Measurements from ENCODE around the gene LHX5. TPM values are rescaled to one million over a fixed set of nuclear protein-coding genes. Genes with fewer than 3 reads are reported as not detected.

The LHX5 gene
- total RNA-seq, 1 experiment from 2014 or later, result 0.12 TPM

DNA sequence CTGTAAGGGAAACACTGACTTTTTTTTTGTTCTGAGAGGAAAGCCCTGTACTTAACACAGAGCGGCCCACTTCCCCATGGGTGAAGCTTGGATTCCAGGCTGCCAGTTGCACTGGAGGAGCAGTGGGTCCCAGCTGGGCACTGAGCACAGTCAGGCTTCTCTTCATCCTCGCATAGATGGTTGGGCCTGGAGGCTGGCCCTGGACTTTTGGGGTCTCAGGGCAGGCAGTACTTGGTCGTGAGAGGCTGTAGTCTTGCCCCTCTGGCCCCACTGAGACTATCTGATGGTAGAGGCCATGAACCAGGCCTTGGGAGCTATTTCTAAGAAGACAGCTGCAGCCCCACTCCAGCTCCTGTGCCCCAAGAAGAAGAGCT is 6.2 kb upstream of the LHX5 start:
- DNase-seq (ENCODE audit: low read depth), result no peak

DNA sequence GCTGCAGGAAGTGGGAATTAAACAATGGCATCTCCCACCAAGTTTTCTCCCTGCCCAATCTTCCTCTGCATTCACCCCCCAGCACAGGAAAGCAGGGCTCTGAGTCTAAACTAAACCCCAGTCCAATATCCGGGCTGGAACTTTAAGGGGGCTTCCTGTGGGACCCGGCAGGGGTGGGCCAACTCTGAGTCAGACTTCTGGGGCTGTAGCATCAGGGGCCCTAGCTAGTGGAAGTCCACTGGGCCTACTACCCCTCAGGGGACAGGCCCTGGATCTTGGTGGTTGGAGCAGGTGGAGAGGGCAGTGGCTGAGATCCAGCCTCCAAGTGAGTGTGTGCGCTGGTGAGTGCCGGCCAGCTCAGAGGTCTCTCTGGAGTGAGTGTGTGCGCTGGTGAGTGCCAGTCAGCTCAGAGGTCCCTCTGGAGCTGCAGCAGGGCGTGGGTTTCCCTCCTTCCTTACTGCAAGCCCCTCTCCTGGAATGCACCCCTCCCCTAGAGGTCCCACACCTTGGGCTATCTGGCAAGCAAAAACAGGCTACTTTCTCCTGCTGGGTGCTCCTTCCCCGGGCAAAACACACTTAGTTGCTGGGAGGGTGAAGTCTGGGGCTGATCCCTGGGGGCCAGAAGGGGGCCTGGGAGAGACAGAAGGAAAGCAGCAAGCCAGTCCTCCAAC is 5.6 kb upstream of the LHX5 start:
- DNase-seq (ENCODE audit: low read depth), result no peak

DNA sequence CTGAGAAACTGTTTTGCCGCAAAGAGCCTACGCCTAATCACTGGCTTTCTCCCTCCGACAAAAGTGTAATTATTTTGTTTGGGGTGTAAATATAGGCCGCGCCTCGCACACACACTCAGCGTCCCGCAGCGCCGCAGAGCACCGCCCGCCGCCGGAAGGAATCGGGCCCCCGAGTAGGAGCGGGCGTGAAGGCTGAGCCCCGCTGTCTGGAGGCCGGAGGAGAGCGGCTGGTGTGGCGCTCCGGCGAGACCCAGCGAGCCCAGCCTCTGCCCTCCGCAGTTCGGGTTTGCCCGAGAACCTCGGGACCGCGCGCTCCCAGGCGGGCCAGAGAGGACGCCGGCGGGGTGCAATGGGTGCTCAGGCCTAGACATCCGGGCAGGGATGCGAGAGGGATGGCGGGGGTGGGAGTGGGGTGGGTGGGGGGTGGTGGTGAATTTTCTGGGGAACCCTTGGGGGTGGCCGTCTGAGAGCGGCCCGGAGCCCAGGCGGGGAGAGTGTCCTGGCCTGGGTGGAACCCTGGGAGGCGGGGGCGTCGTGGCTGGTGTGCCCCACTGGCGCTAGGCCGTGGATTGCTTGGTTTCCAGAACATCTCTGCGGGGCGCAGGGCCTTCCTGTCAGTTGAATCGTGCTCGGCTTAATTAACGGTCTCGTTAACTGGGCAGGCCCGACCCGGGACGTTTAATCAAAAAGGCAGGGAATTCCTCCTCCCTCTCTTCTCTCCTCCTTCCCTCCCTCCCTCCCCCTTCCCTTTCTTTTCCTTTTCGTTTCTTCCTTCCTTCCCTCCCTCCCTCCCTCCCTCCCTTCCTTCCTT is 4.7 kb upstream of the LHX5 start:
- DNase-seq (ENCODE audit: low read depth), result no peak

DNA sequence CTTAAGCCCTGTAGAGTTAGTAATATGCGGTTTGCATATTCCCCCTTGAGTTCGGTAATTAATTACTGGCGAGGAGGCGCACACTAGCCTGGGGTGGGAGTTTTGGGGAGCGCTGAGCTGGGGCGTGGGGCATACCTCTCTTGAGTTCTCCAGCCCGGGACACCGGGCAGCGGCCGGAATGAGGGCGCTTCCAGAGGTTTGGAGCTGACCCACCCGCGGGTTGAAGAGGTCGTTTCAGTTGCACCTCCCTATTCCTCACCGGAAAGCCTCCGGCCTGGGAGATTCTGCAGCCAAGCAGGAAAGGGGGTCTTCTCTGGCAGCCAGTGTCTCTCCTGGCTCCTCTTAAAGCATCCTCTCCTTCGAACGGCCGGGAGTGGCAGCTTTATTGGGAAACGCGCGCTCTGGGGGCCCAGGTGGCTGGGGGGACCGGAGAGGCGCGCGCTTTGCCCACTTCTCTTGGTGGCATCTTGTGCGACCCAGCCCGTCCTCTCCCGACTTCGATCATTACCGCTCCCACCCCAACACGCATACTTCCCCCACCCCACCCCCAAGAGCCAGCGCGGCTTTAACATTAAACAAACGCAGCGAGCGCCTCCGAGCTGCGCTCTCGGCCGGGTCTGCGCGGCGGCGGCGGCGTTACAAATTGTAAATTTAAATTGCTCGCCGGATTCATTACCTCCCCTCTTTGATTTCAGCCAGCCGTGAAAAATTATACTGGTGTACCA is 3.9 kb upstream of the LHX5 start:
- DNase-seq (ENCODE audit: low read depth), result no peak

DNA sequence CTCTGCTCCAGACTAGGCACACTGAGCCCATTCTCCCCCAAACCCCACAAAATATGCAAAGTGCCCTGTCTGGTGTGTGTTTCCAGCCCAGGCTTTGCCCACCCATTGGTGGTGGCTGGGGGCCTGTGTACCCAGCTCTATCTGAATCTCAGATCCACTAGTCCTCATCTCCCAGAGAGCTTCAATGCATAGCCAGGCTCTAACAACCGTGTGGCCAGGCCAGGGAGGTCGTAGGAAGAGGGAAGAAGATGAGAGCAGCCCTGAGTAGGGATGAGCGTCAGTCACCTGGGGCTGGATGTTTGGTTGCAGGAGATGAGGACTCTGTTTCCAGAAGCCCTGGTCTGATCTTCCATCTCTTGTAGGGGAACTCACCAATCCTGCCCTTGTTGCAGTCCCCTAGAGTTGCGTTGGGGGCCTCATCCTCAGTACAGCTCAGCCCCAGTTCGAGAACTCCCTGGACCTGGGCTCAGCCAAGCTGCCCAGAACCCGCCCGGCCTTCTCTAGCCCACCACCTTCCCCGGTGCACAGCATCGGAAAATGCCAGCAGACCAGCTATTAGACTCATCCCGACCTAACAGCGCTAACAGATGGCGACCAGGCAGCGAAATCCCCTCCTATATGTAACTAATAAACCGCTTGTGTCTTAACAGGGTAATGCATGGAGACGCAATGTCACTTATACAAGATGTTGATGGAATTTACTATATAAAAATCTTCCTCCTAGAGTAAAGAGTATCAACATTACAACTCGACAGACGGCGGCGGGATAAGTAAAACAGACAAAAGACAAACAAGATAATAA is 3.2 kb upstream of the LHX5 start:
- DNase-seq (ENCODE audit: low read depth), result no peak

DNA sequence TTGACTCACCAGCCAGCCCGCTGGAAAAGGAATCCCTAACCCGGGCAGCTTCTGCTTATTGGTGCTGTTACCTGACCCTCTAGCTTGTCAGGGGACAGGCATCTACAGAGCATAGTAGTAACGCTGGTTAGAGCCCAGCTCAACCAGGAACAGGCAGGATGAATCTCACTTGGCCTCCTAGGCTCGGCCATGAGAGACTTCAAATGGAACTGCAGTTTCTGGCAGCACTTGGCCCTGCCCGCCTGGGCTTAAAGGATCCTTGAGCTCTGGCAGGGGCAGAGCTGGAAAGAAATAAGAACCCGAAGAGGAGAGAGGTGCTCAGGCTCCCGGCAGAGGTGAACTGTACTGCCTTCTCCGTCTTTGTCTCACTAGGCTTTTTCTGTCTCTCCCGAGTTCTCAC is 2.3 kb upstream of the LHX5 start:
- DNase-seq (ENCODE audit: low read depth), result no peak

DNA sequence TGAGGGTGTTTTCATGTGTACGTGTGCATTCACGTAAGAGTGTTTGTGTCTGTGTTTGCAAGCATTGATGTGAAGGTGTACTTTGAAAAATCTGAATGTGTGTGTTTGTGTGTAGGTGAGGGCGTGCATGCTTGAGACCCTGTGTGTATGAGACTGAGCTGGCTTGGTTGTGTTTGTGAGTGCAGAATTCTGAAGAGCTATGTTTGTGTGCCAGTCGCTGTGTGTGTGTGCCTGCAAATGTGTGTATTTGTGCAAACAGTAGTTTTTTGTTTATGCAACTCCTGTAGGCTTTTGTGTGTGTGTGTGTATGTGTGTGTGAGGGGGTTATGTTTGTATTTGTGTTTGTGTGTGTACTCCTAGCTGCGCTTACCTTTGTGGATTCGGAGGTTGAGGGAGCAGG is 1.7 kb upstream of the LHX5 start:
- no peak for DNase-seq (ENCODE audit: low read depth)

DNA sequence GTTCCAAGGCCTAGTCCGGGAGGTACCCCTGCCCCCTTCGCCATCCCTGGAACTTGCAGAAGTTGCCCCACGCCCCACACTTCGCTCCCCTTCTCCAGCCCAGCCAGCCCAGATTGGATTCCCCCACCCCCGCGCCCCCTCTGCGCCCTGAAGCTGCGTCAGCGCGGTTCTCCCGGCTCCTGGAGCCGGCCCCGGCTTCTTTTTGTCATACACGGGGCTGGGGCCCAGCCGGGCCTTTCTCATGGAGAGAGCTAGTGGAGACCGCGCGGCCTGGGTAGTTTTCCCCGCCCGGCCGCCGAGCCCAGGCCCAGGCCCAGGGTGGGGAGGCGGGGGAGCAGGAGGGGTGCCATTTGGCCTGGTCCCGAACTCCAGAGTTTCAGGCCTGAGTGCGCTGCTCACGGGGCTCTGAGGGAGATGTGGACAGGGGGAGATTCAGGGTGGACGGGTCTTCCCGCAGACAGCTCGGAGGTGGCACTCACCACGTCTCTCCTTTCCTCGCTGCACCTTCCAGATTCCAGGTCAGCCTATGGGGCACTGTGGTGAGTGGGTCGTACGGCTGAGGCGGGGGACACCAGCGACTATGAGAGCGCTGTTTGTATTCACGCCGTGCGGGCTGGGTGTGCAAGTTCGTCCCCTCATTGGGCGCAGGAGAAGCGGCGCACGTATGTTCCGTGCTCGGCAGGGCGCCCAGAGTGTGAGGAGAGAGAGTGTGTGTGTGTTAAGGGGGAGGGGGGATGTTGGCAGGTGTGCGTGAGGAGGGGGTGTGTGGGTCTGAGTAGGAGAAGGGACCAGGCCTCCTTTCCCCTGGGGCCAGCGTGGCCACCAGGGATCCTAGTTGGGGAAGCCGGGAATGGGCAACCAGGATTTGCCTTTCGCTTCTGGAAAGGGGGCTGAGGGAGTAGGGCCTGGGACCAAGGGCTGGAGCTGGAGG is 785 bp upstream of the LHX5 start:
- no peak for DNase-seq (ENCODE audit: low read depth)

DNA sequence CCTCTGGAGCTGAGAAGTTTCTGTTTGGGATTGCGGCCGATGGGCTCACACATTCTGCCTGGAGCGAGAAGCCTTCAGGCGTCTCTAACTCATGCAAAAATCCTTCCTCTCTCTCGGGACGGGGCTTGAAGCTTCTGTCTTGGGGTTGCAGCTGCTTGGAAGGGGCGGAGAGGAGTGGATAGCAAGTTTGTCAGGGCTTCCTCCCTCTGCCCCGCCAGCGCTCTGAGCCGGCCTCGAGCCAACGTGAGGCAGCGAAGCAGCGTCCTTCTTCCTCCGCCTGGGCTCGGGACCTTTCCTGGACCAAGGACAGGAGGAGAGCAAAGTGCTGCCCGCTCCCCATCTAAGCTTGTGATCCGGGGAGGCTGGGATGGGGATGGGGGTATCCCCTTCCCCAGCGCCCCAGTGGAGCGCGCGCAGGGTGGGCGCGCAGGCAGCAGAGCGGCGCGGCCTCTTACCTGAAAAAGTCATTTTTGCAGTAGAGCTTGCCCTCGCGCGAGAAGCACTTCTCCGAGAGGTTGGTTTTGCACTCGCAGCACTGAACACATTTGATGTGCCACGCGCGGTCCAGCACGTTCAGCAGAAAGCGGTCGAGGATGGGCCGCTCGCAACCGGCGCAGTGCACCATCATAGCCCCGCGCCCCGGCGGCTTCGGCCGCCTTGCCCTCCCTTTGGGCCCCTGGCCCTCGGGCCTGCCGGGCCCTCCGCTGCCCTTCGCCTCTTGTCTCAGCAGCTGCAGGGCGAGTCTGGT is 626 bp downstream of the LHX5 start:
- DNase-seq (ENCODE audit: low read depth), result no peak

DNA sequence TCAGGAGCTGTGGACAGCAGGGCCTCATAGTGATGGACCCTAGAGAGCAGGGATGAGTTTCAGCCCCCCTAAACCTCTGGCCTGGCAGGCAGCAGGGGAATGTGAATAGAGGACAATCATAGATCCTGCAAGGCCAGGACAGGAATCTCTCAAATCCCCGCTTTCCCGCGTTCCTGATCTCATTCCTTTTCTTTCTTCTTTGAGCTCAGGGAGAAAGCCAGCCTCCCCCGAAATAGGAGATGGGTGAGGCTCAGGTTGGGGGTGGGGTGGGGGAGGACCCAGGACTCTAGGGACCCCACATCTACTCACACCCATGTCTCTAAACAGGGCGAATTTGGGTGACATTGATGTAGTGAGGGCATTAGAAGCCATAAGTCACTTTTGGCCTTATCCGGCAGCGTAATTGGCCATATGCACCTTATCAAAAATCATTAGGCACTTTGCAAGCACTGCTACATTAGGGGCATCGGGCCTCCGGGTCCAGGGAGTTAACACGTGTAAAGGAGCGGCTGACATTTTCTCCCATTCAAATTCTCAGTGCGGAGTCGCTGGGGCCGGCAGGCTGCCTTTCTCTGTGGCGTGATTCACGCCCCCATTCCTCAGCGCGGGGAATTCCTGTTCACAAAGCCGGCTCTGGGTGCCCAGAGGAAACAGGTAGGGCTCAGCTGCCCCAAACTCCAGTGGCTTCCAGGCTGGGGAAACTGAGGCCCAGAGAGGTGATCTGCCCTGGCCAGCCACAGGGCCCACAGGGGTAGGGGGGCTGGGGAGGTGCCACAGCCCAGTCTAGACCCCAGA is 1.5 kb downstream of the LHX5 start:
- DNase-seq (ENCODE audit: low read depth), result no peak

DNA sequence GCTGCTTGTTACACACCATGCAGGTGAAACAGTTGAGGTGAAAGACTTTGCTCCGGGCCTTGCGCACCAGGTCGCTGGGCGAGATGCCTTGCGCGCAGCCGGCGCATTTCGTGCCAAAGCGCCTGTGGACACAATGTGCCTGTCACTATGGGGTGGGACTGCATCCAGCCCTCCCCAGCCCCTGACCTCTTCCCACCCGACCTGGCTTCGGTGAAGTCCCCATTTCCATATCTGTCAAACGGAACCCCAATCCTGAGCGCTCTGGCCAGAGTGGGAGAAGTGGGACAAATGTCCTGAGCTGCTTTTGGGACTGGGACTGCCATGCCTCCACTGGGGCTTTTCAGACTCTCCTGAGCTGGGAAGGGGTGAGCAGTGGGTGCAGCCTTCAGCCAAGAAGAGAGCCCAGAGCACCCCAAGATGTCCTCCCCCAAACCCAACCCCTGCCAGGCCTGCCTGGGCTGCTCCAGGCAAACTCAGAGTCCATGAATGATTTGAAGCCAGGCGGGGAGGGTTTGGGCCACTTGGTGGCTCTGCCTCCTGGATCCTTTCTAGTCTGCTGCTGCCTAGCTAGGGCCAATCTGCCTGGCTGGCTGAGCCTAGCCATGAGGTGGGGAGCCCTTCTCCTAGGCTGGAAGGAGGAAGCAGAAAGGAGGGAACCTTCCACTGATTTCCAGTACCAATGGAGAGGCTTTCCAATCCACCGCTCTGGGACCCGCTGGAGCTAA is 2.3 kb downstream of the LHX5 start:
- no peak for DNase-seq (ENCODE audit: low read depth)

DNA sequence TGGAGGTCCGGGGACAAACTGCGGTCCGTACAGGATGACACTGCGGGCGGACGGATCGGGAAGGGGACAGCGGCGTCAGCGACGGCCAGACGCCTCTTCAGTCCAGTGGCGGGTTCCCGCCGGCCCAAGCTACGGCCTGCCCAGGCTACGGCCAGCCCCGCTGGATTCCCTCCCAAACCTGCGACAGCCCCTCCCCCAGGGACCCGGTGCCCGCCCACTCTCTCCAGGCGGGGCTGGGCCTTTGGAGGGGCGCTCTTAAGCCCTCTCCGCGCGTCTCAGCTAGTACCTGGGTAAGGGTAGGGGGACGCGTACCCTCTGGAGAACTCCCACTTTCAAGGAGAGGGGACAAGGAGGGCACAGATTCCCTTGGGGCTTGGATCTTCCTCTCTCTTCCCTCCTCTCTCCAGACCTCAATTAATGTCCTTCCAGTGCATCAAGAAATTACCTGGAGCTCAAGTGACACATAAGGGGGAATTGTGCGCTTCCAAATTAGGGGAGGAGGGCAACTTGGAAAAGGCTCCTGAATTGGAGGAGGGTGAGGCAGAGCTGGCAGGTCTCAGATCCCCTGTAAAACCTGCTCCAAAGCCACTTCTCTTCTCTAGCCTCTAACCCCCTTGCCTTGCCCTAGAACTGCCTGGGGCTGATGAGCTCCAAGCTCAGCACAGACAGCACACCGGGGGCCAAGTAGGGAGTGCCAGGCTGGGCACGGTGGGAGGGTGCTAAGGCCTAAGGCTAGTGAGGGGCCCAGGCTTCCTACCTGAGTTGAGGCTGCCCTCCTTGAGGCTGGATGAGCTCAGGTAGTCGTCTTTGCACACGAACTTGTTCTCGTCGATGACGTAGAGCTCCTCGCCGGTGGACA is 3.1 kb downstream of the LHX5 start:
- no peak for DNase-seq (ENCODE audit: low read depth)

DNA sequence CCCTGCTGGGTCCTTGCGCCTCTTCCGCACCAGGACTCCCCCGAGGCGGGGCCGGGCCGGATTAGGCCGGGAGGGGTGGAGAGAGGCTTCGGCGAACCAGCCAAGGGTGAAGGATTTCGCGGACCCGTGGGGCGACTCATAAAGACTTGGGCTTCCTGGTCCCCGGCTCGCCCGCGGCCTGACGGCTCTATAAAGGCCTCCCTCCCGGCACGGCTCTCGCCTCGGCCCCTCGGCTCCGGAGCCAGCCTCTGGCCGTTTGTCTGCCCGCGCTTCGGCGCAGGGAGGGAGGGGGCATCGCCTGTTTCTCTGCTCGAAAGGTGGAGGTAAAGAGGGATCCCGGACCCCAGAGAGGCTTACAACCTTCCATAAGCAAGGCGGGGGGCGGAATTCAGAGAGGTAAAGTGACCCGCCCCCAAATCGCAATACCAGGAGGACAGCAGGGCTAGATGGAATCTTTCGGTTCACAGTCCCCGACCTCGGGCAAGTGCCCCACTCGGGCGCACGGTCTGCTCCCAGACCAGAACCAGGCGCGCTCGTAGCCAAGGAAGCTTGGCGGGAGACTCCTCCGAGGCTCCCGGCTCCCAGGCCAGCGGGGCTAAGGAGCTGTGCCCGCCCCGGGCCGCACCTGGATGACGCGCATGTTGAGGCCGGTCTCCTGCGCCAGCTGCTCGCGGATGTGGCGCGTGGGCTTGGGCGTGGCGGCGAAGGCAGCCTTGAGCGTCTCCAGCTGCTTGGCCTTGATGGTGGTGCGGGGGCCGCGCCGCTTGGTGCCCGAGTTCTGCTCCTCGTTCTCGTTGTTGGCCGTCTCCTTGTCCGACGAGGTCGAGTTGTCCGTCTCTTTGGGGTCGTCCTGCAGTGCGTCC is 3.9 kb downstream of the LHX5 start:
- no peak for DNase-seq (ENCODE audit: low read depth)

DNA sequence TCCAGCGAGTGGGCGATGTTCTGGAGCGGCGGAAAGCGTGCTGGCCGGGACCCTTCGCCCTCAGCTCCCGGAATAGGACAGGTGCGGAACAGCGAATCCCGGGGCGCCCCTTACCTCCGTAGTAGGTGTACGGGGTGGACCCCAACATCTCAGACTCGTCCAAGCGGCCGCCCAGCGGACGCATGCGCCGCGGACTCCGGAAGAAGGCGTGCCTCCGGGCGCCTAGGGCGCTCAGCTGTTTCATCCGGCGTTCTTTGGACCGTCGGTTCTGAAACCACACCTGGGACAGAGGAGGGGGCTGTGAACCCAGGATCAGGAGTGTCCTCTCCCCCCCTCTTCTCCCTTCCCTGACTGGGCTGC is 4.5 kb downstream of the LHX5 start:
- DNase-seq (ENCODE audit: low read depth), result no peak

DNA sequence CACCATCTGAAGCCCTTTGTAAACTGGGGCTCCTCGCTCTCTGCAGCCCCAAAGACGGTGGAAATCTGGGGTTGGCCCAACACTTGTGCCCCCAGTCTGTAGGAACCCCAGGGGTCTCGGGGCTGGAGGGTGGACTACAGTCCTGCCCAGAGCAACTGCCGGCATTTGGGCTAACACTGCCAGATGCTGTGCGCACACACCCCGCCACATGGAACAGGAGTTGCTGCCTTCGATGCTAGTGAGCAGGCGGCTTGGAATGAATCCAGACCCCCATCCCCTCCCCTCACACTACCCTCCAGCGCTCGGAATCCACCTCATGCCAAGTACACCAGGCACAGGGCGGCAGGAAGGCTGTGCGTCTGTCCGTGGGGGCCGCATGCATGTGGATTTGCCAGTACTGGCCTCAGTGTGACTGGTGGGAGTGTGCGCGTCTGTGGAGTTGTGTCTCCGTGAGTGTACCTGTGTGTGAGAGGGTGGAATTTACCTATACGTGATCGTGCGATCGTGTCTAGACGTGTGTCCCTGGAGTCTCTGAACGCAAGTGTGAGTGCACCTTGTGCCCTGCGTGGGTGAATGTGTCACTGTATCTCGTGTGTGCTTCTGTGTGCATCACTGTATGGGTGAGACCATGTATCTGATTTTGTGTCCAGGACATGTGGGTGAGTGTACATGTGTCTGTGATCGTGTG is 5.1 kb downstream of the LHX5 start:
- DNase-seq (ENCODE audit: low read depth), result no peak

DNA sequence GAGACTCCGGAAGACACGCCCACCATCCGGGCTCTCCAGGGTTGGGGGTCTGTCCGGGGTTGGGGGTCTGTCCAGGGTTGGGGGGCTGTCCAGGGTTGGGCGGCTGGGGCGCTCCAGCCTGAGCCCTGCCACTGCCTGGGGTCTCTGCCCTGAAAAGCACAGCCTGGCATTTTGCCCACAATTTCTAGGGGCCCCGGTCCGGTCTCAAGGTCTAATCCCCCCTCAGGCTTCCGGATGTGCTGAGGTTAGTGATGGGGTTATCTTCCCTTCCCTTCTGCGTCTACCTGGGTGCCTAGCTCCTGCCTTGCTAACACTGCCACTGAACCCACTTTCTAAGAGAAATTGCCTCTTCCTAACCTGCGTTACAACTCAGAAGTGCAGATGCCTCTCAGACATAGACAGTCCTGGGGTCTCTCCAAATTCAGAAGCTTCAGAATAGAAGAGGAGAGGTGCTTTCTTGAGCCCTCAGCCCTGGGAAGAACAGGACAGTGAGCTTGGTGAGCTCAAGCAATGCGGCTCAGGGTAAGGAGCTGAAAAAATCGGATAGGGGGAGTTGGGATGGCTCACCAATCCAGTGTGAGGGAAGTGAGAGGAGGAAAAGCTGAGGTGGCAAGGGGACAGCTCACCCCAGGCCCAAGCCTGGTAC is 5.7 kb downstream of the LHX5 start:
- no peak for DNase-seq (ENCODE audit: low read depth)
